Astrocyte (in vitro differentiated cells and primary cell): ENCODE results near the gene IPPK. TPM values are rescaled to one million over a fixed set of nuclear protein-coding genes. Genes with fewer than 3 reads are reported as not detected.

ENCODE experiments used
- DNase-seq: peaks from one replicate; pipeline ENCODE4 v3.0.0-alpha.2; 2010; ENCODE audit warnings: low read depth
- FAIRE-seq: peaks from 2 replicates; lab custom pipeline; 2011; peaks lifted over from hg19 to GRCh38; lab: Jason Lieb, UNC
- H2AFZ ChIP-seq: 2 replicates; pipeline ENCODE4 v1.6.0; 2012; ENCODE audit warnings: low read depth, low read length, inconsistent platforms
- H3K27ac ChIP-seq: 2 replicates; pipeline ENCODE4 v1.5.1; 2011; ENCODE audit warnings: low read depth, low read length, inconsistent platforms
- H3K27me3 ChIP-seq: 2 replicates; pipeline ENCODE4 v1.6.0; 2011; ENCODE audit warnings: low read length, inconsistent platforms; ENCODE audit not compliant: insufficient read depth
- H3K36me3 ChIP-seq: 2 replicates; pipeline ENCODE4 v1.5.1; 2011; ENCODE audit warnings: low read length, inconsistent platforms; ENCODE audit not compliant: insufficient read depth
- H3K4me1 ChIP-seq: 2 replicates; pipeline ENCODE4 v1.5.1; 2011; ENCODE audit warnings: low read length, inconsistent platforms; ENCODE audit not compliant: insufficient read depth
- H3K4me2 ChIP-seq: 2 replicates; pipeline ENCODE4 v1.6.0; 2012; ENCODE audit warnings: low read length, inconsistent platforms
- H3K4me3 ChIP-seq: 2 replicates; pipeline ENCODE4 v1.5.1; 2011; ENCODE audit warnings: low read depth, mild to moderate bottlenecking, low read length, inconsistent platforms; ENCODE audit not compliant: insufficient read depth
- H3K79me2 ChIP-seq: 2 replicates; pipeline ENCODE4 v1.6.0; 2012; ENCODE audit warnings: mild to moderate bottlenecking, low read length, inconsistent platforms; ENCODE audit not compliant: insufficient read depth
- H3K9ac ChIP-seq: 2 replicates; pipeline ENCODE4 v1.6.0; 2012; ENCODE audit warnings: mild to moderate bottlenecking, low read length, inconsistent platforms
- H3K9me3 ChIP-seq: 2 replicates; pipeline ENCODE4 v1.5.1; 2012; ENCODE audit warnings: low read depth, mild to moderate bottlenecking, low read length, inconsistent platforms; ENCODE audit not compliant: insufficient read depth
- H4K20me1 ChIP-seq: 2 replicates; pipeline ENCODE4 v1.6.0; 2012; ENCODE audit warnings: low read length, inconsistent platforms; ENCODE audit not compliant: insufficient read depth
- H3K27ac Mint-ChIP-seq: one replicate; pipeline ENCODE4 v1.8.0; 2021; ENCODE audit warnings: mild to moderate bottlenecking, mixed read lengths; ENCODE audit not compliant: unreplicated experiment
- H3K27me3 Mint-ChIP-seq: one replicate; pipeline ENCODE4 v1.8.0; 2021; ENCODE audit warnings: low read depth, mixed read lengths; ENCODE audit not compliant: unreplicated experiment
- H3K36me3 Mint-ChIP-seq: one replicate; pipeline ENCODE4 v1.8.0; 2021; ENCODE audit warnings: low read depth, mixed read lengths; ENCODE audit not compliant: unreplicated experiment
- H3K4me1 Mint-ChIP-seq: one replicate; pipeline ENCODE4 v1.8.0; 2021; ENCODE audit warnings: low read depth, mixed read lengths; ENCODE audit not compliant: unreplicated experiment
- H3K4me3 Mint-ChIP-seq: one replicate; pipeline ENCODE4 v1.8.0; 2021; ENCODE audit warnings: mild to moderate bottlenecking, moderate library complexity, mixed read lengths; ENCODE audit not compliant: unreplicated experiment
- H3K9me3 Mint-ChIP-seq: one replicate; pipeline ENCODE4 v1.8.0; 2021; ENCODE audit warnings: mild to moderate bottlenecking, mixed read lengths; ENCODE audit not compliant: unreplicated experiment
- CTCF ChIP-seq: IDR thresholded peaks from 2 replicates; pipeline ENCODE4 v1.5.1; 2011; ENCODE audit warnings: low read depth, mild to moderate bottlenecking, inconsistent platforms, low read length, moderate library complexity; ENCODE audit not compliant: insufficient read depth
- EZH2 ChIP-seq: IDR thresholded peaks from 2 replicates; pipeline ENCODE4 v1.6.1; 2012; ENCODE audit warnings: mild to moderate bottlenecking, low read length, inconsistent platforms; ENCODE audit not compliant: insufficient read depth
- total RNA-seq: library from RNA; stranded (reverse); gene quantifications from 2 replicates; pipeline ENCODE4 v1.2.1, GENCODE V29; 2021

The IPPK gene
- total RNA-seq, 1 donor from 2014 or later = 14.1 TPM

- Histone ChIP-seq H3K9me3 (no peaks in the 10 kb centered on the region), H3K79me2 (peaks cover 11% of the 10 kb centered on the region), H3K4me3 (no peak overlapping the region), H3K27ac (no peak overlapping the region), H3K4me1 (no peaks in the 10 kb centered on the region), H2AFZ (no peak overlapping the region), H3K4me2 (no peak overlapping the region), H3K27me3 (no peaks in the 10 kb centered on the region), H4K20me1 (peaks cover 49% of the 10 kb centered on the region), H3K9ac (no peak overlapping the region), H3K36me3 (peaks cover 44% of the 10 kb centered on the region)
- Mint-ChIP-seq H3K4me3 (no peak overlapping the region), H3K36me3 (peaks cover 43% of the 10 kb centered on the region), H3K27me3 (no peaks in the 10 kb centered on the region), H3K27ac (no peak overlapping the region), H3K9me3 (no peaks in the 10 kb centered on the region), H3K4me1 (no peaks in the 10 kb centered on the region)
- FAIRE-seq (no peak), DNase-seq (no peak)
- TF ChIP-seq CTCF (no peak), EZH2 (no peak)
Measured at GRCh38 chr9:92642564-92642963, 27.4 kb downstream of the IPPK start.

- H2AFZ ChIP-seq = no peak overlapping the region
- FAIRE-seq = no peak
- H3K4me1 ChIP-seq = no peaks in the 10 kb centered on the region
- no peak overlapping the region for H3K27ac Mint-ChIP-seq
- no peak for DNase-seq
- no peaks in the 10 kb centered on the region for H3K27me3 Mint-ChIP-seq
- H3K4me1 Mint-ChIP-seq = no peaks in the 10 kb centered on the region
- H4K20me1 ChIP-seq = peaks cover 49% of the 10 kb centered on the region
- no peak overlapping the region for H3K9ac ChIP-seq
- TF ChIP-seq CTCF (no peak), EZH2 (no peak)
- H3K9me3 ChIP-seq = no peaks in the 10 kb centered on the region
- H3K36me3 ChIP-seq = peaks cover 44% of the 10 kb centered on the region
- H3K4me2 ChIP-seq = no peak overlapping the region
- H3K27me3 ChIP-seq = no peaks in the 10 kb centered on the region
- H3K36me3 Mint-ChIP-seq = peaks cover 39% of the 10 kb centered on the region
- no peak overlapping the region for H3K27ac ChIP-seq
- H3K4me3 Mint-ChIP-seq = no peak overlapping the region
- no peaks in the 10 kb centered on the region for H3K9me3 Mint-ChIP-seq
- H3K4me3 ChIP-seq = no peak overlapping the region
- H3K79me2 ChIP-seq = peaks cover 11% of the 10 kb centered on the region
Measured at GRCh38 chr9:92642041-92642451, 27.9 kb downstream of the IPPK start.

DNA sequence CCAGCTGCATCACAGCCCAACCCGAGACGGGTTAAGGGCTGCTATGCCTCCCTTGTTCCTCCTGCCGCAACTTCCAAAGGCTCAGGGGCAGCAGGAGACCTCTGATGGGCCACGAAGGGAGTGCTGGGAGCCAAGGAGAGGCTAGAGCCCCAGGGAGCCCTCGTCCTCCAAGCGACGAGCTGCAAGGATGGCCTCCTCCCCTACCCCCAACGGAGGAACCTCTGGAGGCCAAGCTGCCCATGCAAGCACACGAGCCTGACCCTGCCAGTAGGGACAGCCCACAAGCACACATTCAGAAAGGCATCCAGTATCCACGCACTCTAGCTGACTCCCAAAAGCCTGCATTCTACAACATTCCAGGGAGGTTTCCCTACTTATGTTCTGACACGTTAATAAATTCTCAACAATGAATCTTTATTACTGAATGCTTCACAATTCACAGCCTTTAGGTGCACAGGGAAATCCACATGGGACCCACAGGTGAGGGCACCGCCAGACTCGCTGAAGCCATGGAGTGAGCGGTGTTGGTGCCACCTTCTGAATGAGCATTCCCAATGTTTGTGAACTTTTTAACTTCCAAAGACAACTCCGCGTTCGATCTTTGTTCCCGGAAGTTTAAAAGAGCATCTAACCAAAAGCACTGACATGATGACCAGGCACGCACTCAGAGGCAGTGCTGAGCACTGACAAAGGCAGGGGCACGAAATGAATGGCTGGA is 28.7 kb downstream of the IPPK start:
- Histone ChIP-seq H3K36me3 (peaks cover 45% of the 10 kb centered on the region), H3K27me3 (no peaks in the 10 kb centered on the region), H3K4me3 (no peak overlapping the region), H3K4me2 (no peak overlapping the region), H3K27ac (no peak overlapping the region), H3K9me3 (no peaks in the 10 kb centered on the region), H3K9ac (no peak overlapping the region), H3K4me1 (no peaks in the 10 kb centered on the region), H3K79me2 (peaks cover 11% of the 10 kb centered on the region), H2AFZ (no peak overlapping the region), H4K20me1 (peaks cover 49% of the 10 kb centered on the region)
- Mint-ChIP-seq H3K27ac (peak overlapping the region; percentile 26), H3K4me1 (no peaks in the 10 kb centered on the region), H3K36me3 (peaks cover 34% of the 10 kb centered on the region), H3K4me3 (no peak overlapping the region), H3K27me3 (no peaks in the 10 kb centered on the region), H3K9me3 (no peaks in the 10 kb centered on the region)
- FAIRE-seq = no peak
- no peak for DNase-seq
- TF ChIP-seq EZH2 = no peak
- TF ChIP-seq CTCF = no peak
